ENCODE results near the gene CASP6.

Gene CASP6

GRCh38 chr4:109676886-109677285, 26.4 kb downstream of the CASP6 start:
- DNase-seq (ENCODE audit: low read depth, low spot score): no peak
- no peak overlapping the region for H3K4me3 ChIP-seq (ENCODE audit: low read length)

DNA sequence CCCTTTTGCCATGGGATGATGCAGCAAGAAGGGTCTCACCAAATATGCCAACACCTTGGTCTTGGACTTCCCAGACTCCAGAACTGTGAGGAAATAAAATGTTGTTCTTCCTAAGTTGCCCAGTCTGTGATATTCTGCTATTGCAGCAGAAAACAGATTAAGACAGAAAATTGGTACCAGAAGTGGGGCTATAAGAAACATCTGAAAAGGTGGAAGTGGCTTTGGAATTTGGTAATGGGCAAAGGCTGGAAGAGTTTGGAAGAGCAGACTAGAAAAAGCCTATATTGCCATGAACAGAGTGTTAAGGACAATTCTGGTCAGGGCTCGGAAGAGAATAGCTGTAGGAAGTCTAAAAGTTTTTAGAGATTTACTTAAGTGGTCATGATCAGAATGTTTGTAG, 27.4 kb downstream of the CASP6 start:
- no peak overlapping the region for H3K4me3 ChIP-seq (ENCODE audit: low read length)
- no peak for DNase-seq (ENCODE audit: low read depth, low spot score)

DNA sequence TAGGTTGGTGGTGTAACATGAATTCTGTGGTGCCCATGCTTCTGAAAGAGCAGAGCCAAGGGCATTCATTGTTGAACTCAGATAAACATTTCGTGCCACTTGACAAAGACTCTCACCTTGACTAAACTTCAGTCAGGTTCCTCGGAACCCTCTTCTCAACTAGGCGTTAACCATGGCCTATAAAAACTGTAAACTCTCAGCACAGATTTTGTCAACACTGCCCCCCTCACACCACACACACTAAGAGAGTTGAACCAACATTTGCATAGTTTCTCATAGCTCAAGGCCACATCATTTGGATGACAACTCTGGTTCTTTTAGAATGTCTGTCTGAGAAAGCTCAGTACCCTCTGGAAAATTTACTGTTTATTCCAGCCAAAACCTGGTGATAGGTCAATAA, 28.1 kb downstream of the CASP6 start:
- H3K4me3 ChIP-seq (ENCODE audit: low read length): no peak overlapping the region

DNA sequence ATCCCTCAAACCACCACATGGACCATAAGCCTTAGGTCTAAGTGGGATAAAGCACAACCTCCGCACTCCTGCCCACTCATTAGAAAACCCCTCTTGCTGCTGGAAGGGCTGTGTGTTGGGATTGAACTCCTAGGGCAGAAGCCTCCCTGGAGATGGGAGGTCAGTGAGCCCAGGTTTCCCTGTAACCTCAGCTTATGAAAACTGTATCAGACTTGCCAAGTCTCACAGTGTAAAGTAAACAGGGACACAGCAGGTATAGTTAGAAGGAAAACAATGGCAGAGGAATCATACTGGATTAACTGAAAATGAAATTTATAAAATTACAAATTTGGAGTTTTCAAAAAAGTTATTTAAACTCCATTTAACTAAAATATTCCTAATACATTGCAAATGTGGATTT, 29.9 kb downstream of the CASP6 start:
- no peak overlapping the region for H3K4me3 ChIP-seq (ENCODE audit: low read length)
- DNase-seq (ENCODE audit: low read depth, low spot score): no peak

More for the DNA sequence above, 28.1 kb downstream of the CASP6 start:
- no peak for DNase-seq (ENCODE audit: low read depth, low spot score)

GRCh38 chr4:109672169-109672930, 30.9 kb downstream of the CASP6 start:
- no peak overlapping the region for H3K4me3 ChIP-seq (ENCODE audit: low read length)
- DNase-seq (ENCODE audit: low read depth, low spot score): no peak

- no peak for DNase-seq (ENCODE audit: low read depth, low spot score)
- H3K4me3 ChIP-seq (ENCODE audit: low read length): no peak overlapping the region
Observed at GRCh38 chr4:109671350-109671749, 31.9 kb downstream of the CASP6 start.

GRCh38 chr4:109665783-109666485, 37.3 kb downstream of the CASP6 start:
- no peak overlapping the region for H3K4me3 ChIP-seq (ENCODE audit: low read length)
- no peak for DNase-seq (ENCODE audit: low read depth, low spot score)

DNA sequence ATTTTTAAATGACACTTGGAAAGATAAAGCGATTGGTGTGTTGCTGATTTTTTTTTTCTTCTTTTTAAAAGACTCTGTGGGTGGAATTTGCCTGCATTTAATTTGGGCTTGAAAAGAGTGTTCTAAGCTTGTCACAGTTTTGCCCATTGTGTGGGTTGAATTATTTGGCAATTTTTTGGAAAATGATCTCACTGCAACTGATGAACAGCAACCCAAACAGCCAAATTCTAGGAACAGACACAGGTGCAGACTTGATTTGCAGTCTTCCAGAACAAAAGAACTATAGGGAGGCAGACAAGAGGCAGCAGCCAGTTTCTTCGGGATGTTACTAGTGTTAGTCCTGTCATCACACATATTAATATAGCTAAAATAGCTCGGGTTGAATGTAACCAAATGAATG, 40.5 kb downstream of the CASP6 start:
- no peak overlapping the region for H3K4me3 ChIP-seq (ENCODE audit: low read length)
- DNase-seq (ENCODE audit: low read depth, low spot score): no peak

DNA sequence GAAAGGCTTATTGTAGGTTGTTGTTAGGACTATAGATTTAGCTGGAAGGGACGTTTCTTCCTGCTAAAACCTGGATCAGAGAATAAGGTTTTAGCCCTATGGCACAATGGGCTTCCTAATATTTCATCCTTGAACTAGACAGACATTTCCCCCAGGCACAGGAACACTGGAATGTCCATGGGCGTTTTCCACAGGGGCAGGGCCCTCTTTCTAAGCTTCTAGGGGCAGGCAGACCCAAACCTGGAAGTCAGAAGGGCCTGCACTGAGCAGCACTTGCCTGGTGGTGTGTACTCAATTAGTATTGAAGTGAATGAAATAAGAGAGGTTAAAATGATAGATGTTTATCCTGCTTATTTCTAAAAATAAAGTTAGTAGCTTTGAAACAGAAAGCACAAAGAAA, 41.1 kb downstream of the CASP6 start:
- DNase-seq (ENCODE audit: low read depth, low spot score): no peak
- no peak overlapping the region for H3K4me3 ChIP-seq (ENCODE audit: low read length)

DNA sequence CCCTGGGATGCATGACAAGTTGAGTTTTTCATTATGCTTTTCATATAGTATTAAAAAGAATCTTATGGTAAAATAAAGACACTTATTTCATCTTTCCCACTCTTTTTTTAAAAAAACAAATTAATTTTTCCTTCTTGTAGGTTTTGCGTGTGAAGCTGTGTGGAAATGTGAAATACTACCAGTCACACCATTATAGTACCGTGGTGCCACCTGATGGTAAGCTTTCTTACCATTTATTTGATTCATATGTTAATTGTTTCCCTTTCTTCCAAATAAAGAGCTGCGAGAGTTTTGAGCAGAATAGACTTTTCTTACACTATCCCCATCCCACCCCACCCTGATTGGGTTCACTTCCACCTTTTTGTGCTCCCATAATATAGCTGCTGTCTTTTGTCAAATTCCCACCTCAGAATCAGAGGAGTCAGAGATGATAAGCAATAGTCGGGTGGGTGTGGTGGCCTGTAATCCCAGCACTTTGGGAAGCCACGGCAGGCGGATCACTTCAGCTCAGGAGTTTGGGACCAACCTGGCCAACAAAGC, 44.3 kb downstream of the CASP6 start:
- no peak for DNase-seq (ENCODE audit: low read depth, low spot score)
- no peak overlapping the region for H3K4me3 ChIP-seq (ENCODE audit: low read length)

GRCh38 chr4:109657854-109658418, 45.3 kb downstream of the CASP6 start:
- DNase-seq (ENCODE audit: low read depth, low spot score): no peak
- no peak overlapping the region for H3K4me3 ChIP-seq (ENCODE audit: low read length)

DNA sequence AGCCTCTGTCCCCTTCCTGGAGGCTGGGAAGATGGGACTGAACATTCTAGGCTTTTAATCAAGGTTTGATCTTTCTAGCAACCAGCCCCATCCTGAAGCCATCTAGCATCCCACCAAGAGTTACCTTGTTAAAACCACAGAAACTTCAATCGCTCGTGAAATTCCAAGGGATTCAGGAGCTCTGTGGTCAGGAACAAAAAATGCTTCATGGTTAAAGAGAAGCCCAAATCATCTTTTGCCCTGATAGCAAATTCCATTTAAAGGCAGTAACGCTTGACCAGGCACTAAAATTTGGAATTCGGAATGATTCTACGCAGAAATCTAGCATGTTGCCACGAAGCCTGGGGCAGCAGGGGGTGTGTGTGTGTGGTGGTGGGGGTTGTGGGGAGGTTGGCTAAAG, 47.8 kb downstream of the CASP6 start:
- DNase-seq (ENCODE audit: low read depth, low spot score): no peak

DNA sequence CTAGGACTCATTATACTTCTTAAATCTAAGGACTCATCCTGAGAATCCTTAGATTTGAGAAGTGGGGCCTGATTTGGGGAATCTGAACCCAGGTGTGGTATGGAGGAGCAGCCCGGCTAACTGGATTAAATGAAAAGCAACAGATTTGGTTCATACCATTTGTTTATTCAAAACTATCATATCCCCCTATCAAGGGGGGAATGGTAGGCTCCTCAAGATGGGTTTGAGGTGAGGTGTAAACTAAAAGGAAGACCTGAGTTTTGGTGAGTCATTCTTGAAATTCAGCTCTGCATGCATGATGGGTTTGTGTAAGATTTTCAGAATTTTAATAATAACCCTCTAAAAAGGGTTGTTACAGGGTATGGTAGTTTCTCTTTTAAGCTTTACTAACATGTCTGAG, 53.4 kb downstream of the CASP6 start:
- no peak for DNase-seq (ENCODE audit: low read depth, low spot score)
- H3K4me3 ChIP-seq (ENCODE audit: low read length): no peak overlapping the region

More for the DNA sequence above, 47.8 kb downstream of the CASP6 start:
- H3K4me3 ChIP-seq (ENCODE audit: low read length): no peak overlapping the region

- H3K4me3 ChIP-seq (ENCODE audit: low read length): no peak overlapping the region
- no peak for DNase-seq (ENCODE audit: low read depth, low spot score)
Observed at GRCh38 chr4:109648997-109649575, 54.2 kb downstream of the CASP6 start.

- DNase-seq (ENCODE audit: low read depth, low spot score): peak; percentile 59
- no peak overlapping the region for H3K4me3 ChIP-seq (ENCODE audit: low read length)
Observed at GRCh38 chr4:109648266-109648996, 54.8 kb downstream of the CASP6 start.

DNA sequence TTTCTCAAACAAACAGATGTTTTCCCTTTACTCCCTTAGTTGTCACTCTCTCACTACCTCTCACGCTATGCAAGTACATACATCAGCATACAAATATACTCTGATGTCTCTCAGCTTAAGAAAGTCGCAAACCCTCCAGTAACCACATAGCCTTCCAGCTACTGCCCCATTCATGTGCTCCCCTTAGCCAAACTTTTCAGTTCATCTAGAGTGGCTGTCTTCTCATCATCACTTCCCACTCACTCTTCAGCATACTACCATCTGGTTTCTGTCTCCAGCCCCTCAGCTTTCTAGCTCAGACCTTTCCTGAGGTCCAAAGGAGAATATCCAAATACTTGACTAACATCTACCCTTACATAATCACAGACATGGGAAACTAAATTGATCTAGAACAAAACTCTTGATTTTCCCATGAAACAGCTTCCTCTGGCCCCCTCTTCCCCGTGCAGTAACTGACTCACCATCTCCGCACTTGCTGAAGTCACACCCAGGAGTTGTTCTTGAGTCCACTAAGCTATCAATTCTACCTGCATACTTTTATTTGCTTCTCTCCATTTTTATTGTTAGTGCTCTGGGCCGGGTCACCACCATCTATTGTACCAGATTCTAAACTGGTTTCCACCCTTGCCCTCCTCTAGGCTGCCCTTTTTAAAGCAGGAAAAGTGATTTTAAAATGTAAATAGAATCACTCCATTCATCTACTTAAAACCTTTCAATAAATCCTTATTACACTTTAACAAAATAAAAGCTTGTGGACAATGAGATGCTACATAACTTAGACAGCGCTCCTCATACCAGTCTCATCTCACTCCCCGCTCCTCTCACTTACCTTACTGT, 57.2 kb downstream of the CASP6 start:
- no peak overlapping the region for H3K4me3 ChIP-seq (ENCODE audit: low read length)
- DNase-seq (ENCODE audit: low read depth, low spot score): no peak

DNA sequence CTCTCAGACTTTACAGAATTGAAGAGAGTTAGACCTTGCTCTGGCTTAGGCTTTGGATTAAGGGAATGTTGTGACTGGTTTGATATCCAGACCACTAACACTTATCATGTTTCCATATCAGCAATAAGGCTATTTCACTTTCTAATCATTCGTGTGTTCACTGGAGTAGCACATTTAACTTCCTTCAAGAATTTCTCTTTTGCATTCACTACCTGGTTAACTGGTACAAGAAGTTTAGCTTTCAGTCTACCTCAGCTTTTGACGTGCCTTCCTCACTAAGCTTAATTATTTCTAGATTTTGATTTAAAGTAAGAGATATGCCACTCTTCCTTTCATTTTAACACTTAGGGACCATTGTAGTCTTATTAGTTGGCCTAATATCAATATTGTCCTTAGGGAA, 62.6 kb downstream of the CASP6 start:
- DNase-seq (ENCODE audit: low read depth, low spot score): no peak
- H3K4me3 ChIP-seq (ENCODE audit: low read length): no peak overlapping the region
